Left lobe of liver (tissue), 2 donors: Measurements from ENCODE around the gene INTS6. TPM values are rescaled to one million over a fixed set of nuclear protein-coding genes. Genes with fewer than 3 reads are reported as not detected.
A peak's percentile ranks its signal among the peaks of the same experiment; 100 is the strongest.

Experiments
- ATAC-seq: fragments of 200-7000 bp; cut with Tn5 transposase; one replicate; pipeline ENCODE4 v1.9.1; 2020; ENCODE audit warnings: mild to moderate bottlenecking, moderate library complexity
- DNase-seq: peaks from one replicate; pipeline ENCODE4 v3.0.0-alpha.2; 2020; ENCODE audit warnings: low spot score
- total RNA-seq: library from RNA; stranded (reverse); gene quantifications from one replicate; pipeline ENCODE4 v1.2.1, GENCODE V29; 2021
- donor health status: DM: no; HTN: no; CAD: no; lungs with moderate emphysema.
- donor health status: DM: no; HTN: yes; CAD: no.

Gene INTS6
- total RNA-seq, 1 donor from 2014 or later = 20.6 TPM

- DNase-seq (no peak), ATAC-seq (no peak)
These were observed 127.0 kb downstream of the INTS6 start for GRCh38 chr13:51325837-51326236.

GRCh38 chr13:51324714-51325420, 128.0 kb downstream of the INTS6 start:
- ATAC-seq = peak; percentile 19
- DNase-seq = no peak

- DNase-seq = no peak
These were observed 128.9 kb downstream of the INTS6 start for GRCh38 chr13:51323824-51324511.

GRCh38 chr13:51322826-51323225, 130.0 kb downstream of the INTS6 start:
- no peak for DNase-seq
- ATAC-seq = no peak

More at GRCh38 chr13:51323824-51324511, 128.9 kb downstream of the INTS6 start:
- peak; percentile 52 for ATAC-seq

- ATAC-seq (no peak), DNase-seq (no peak)
These were observed 131.0 kb downstream of the INTS6 start for GRCh38 chr13:51321836-51322235.

GRCh38 chr13:51318876-51319275, 134.0 kb downstream of the INTS6 start:
- ATAC-seq (no peak), DNase-seq (no peak)

GRCh38 chr13:51318015-51318414, 134.8 kb downstream of the INTS6 start:
- ATAC-seq (no peak), DNase-seq (no peak)

GRCh38 chr13:51317262-51317661, 135.6 kb downstream of the INTS6 start:
- DNase-seq (no peak), ATAC-seq (no peak)

GRCh38 chr13:51313619-51314018, 139.2 kb downstream of the INTS6 start:
- no peak for ATAC-seq

GRCh38 chr13:51311957-51312520, 140.8 kb downstream of the INTS6 start:
- ATAC-seq (no peak), DNase-seq (no peak)

More at GRCh38 chr13:51313619-51314018, 139.2 kb downstream of the INTS6 start:
- peak; percentile 3 for DNase-seq

Other genes starting within 250 kb of the INTS6 start
- gene FAM124A, start 230.6 kb downstream of the INTS6 start, total RNA-seq = 0.50 TPM
- not detected for gene SERPINE3, start 113.3 kb downstream of the INTS6 start, total RNA-seq
- gene WDFY2, start 131.4 kb upstream of the INTS6 start, total RNA-seq = 6.2 TPM